IMR-90 (cell line): ENCODE results near the gene CTIF. TPM values are rescaled to one million over a fixed set of nuclear protein-coding genes. Genes with fewer than 3 reads are reported as not detected.

Experiments
- ATAC-seq: fragments of 200-7000 bp; cut with Tn5 transposase; 2 replicates; pipeline ENCODE4 v1.9.1; 2020; ENCODE audit warnings: low read depth, mild to moderate bottlenecking, moderate library complexity
- BruUV-seq: library from RNA; stranded (reverse); fragments of 400-500 nt; replicated peaks from 2 replicates; lab custom pipeline; 2021; lab: Mats Ljungman, UMichigan
- CTCF ChIA-PET: fragments of 300-600 bp; formaldehyde crosslinking; extraction: SDS; loops from one replicate; lab custom pipeline; 2021; ENCODE audit warnings: antibody characterized with exemption; lab: Yijun Ruan, JAX
- POLR2A ChIA-PET: fragments of 300-600 bp; sonication (Branson Sonifier 250); formaldehyde crosslinking; loops from one replicate; lab custom pipeline; 2022; ENCODE audit warnings: antibody characterized with exemption; ENCODE audit not compliant: unreplicated experiment; lab: Charles Lee
- DNase-seq: peaks from one replicate; pipeline ENCODE4 v3.0.0; 2013
- H2AFZ ChIP-seq: replicated peaks from 2 replicates; pipeline ENCODE3; 2013; ENCODE audit warnings: low read length, mild to moderate bottlenecking; ENCODE audit not compliant: poor library complexity
- H2AK5ac ChIP-seq: 2 replicates; pipeline ENCODE4 v1.6.1; 2013; ENCODE audit warnings: low read depth, low read length, inconsistent platforms
- H2AK9ac ChIP-seq: replicated peaks from 2 replicates; pipeline ENCODE3; 2013; ENCODE audit warnings: mild to moderate bottlenecking, low read depth, low read length, moderate library complexity; ENCODE audit not compliant: poor library complexity
- H2BK120ac ChIP-seq: 2 replicates; pipeline ENCODE4 v1.6.1; 2013; ENCODE audit warnings: low read depth, low read length, inconsistent platforms
- H2BK15ac ChIP-seq: 3 replicates; pipeline ENCODE4 v1.6.1; 2013; ENCODE audit warnings: low read depth, low read length, inconsistent platforms
- H2BK20ac ChIP-seq: 2 replicates; pipeline ENCODE4 v1.6.1; 2013; ENCODE audit warnings: low read depth, mild to moderate bottlenecking, inconsistent platforms, low read length, moderate library complexity
- H2BK5ac ChIP-seq: 2 replicates; pipeline ENCODE4 v1.6.1; 2013; ENCODE audit warnings: mild to moderate bottlenecking, low read depth, low read length, inconsistent platforms; ENCODE audit not compliant: poor library complexity, severe bottlenecking
- H3K14ac ChIP-seq: replicated peaks from 2 replicates; pipeline ENCODE4 v1.6.1; 2013; ENCODE audit warnings: low read depth, low read length, inconsistent platforms
- H3K18ac ChIP-seq: 2 replicates; pipeline ENCODE4 v1.6.1; 2013; ENCODE audit warnings: low read depth, low read length, control low read depth
- H3K23ac ChIP-seq: 2 replicates; pipeline ENCODE4 v1.6.1; 2013; ENCODE audit warnings: low read depth, low read length, inconsistent platforms
- H3K27ac ChIP-seq: 2 replicates; pipeline ENCODE4 v1.5.1; 2013; ENCODE audit warnings: mild to moderate bottlenecking, control low read depth, low read length; ENCODE audit not compliant: insufficient read depth
- H3K27me3 ChIP-seq: 2 replicates; pipeline ENCODE4 v1.6.1; 2013; ENCODE audit warnings: low read length; ENCODE audit not compliant: control insufficient read depth, insufficient read depth
- H3K36me3 ChIP-seq: 2 replicates; pipeline ENCODE4 v1.6.1; 2013; ENCODE audit warnings: low read length, mixed read lengths; ENCODE audit not compliant: control insufficient read depth, insufficient read depth
- H3K4ac ChIP-seq: 2 replicates; pipeline ENCODE4 v1.6.1; 2013; ENCODE audit warnings: low read depth, low read length, inconsistent platforms
- H3K4me1 ChIP-seq: 2 replicates; pipeline ENCODE4 v1.6.1; 2013; ENCODE audit warnings: low read length, mixed read lengths; ENCODE audit not compliant: control insufficient read depth, insufficient read depth
- H3K4me2 ChIP-seq: 2 replicates; pipeline ENCODE4 v1.6.1; 2013; ENCODE audit warnings: low read depth, mild to moderate bottlenecking, control low read depth, low read length, moderate library complexity
- H3K4me3 ChIP-seq: 2 replicates; pipeline ENCODE4 v1.5.1; 2013; ENCODE audit warnings: low read depth, mild to moderate bottlenecking, control low read depth, low read length, moderate library complexity; ENCODE audit not compliant: insufficient read depth
- H3K56ac ChIP-seq: 2 replicates; pipeline ENCODE4 v1.6.1; 2013; ENCODE audit warnings: low read length, inconsistent platforms; ENCODE audit not compliant: insufficient read depth; ENCODE audit errors: extremely low read depth
- H3K79me1 ChIP-seq, 2 experiments: 2 replicates each; pipeline ENCODE4 v1.6.1; 2013; ENCODE audit warnings: low read length in 2 of 2, inconsistent platforms in 1 of 2, low read depth in 1 of 2
- H3K9ac ChIP-seq: 2 replicates; pipeline ENCODE4 v1.6.1; 2013; ENCODE audit warnings: low read depth, low read length, control low read depth
- H3K9me1 ChIP-seq: 2 replicates; pipeline ENCODE4 v1.6.1; 2013; ENCODE audit warnings: low read length, inconsistent platforms; ENCODE audit not compliant: insufficient read depth
- H3K9me3 ChIP-seq: 2 replicates; pipeline ENCODE4 v1.6.1; 2013; ENCODE audit warnings: low read length; ENCODE audit not compliant: control insufficient read depth, insufficient read depth
- H4K20me1 ChIP-seq: 2 replicates; pipeline ENCODE4 v1.6.1; 2013; ENCODE audit warnings: low read length, inconsistent platforms; ENCODE audit not compliant: insufficient read depth
- H4K5ac ChIP-seq: 2 replicates; pipeline ENCODE4 v1.6.1; 2013; ENCODE audit warnings: mild to moderate bottlenecking, low read depth, low read length, control low read depth
- H4K8ac ChIP-seq, 2 experiments: 2 replicates each; pipeline ENCODE4 v1.6.1; 2013; ENCODE audit warnings: low read depth in 2 of 2, low read length in 2 of 2, control low read depth in 1 of 2, inconsistent platforms in 1 of 2
- H4K91ac ChIP-seq: 2 replicates; pipeline ENCODE4 v1.6.1; 2013; ENCODE audit warnings: low read depth, low read length, inconsistent platforms; ENCODE audit not compliant: insufficient read depth
- CHD1 ChIP-seq: IDR thresholded peaks from 2 replicates; pipeline ENCODE4 v1.6.1; 2012; ENCODE audit warnings: low read depth, low read length, improper control_type of control experiment
- CTCF ChIP-seq: conservative IDR thresholded peaks from 2 replicates; pipeline ENCODE4 v1.5.1; 2012; ENCODE audit warnings: mild to moderate bottlenecking, low read depth, low read length, improper control_type of control experiment
- ELK1 ChIP-seq: fragments of 150-350 bp; IDR thresholded peaks from 2 replicates; pipeline ENCODE4 v1.6.1; 2016; ENCODE audit warnings: low read depth, mild to moderate bottlenecking, low read length, moderate library complexity, borderline replicate concordance
- FOS ChIP-seq: fragments of 150-350 bp; IDR thresholded peaks from 2 replicates; pipeline ENCODE4 v1.6.1; 2016; ENCODE audit warnings: low read depth, low read length
- MAZ ChIP-seq: IDR thresholded peaks from 2 replicates; pipeline ENCODE4 v1.6.1; 2012; ENCODE audit warnings: low read depth, mild to moderate bottlenecking, low read length, improper control_type of control experiment, moderate library complexity, borderline replicate concordance
- MXI1 ChIP-seq: IDR thresholded peaks from 2 replicates; pipeline ENCODE4 v1.6.1; 2012; ENCODE audit warnings: low read depth, mild to moderate bottlenecking, low read length, moderate library complexity, borderline replicate concordance
- NFE2L2 ChIP-seq: fragments of 150-350 bp; IDR thresholded peaks from 2 replicates; pipeline ENCODE4 v1.6.1; 2016; ENCODE audit warnings: low read depth, mild to moderate bottlenecking, low read length
- POLR2A ChIP-seq: IDR thresholded peaks from 2 replicates; pipeline ENCODE4 v1.6.1; 2012; ENCODE audit warnings: mild to moderate bottlenecking, low read depth, low read length
- RAD21 ChIP-seq: IDR thresholded peaks from 2 replicates; pipeline ENCODE4 v1.6.1; 2012; ENCODE audit warnings: low read length, improper control_type of control experiment
- RCOR1 ChIP-seq: IDR thresholded peaks from 2 replicates; pipeline ENCODE4 v1.6.1; 2012; ENCODE audit warnings: mild to moderate bottlenecking, low read length, improper control_type of control experiment; ENCODE audit not compliant: insufficient replicate concordance
- SMC3 ChIP-seq: fragments of 150-350 bp; IDR thresholded peaks from 2 replicates; pipeline ENCODE4 v1.6.1; 2016; ENCODE audit warnings: low read depth, mild to moderate bottlenecking, antibody characterized with exemption, low read length, moderate library complexity
- WGBS, 2 experiments: methylation state at CpG; one replicate each; pipeline versions ENCODE4 v1.1.5 to v1.1.7; 2013; ENCODE audit warnings: missing lambda C conversion rate in 2 of 2; ENCODE audit not compliant: insufficient read length in 1 of 2; ENCODE audit errors: extremely low coverage in 2 of 2; 5-methylcytosine and 5-hydroxymethylcytosine counted together
- dilution Hi-C: fragments of 300-500 bp; cut with HindIII; formaldehyde crosslinking; loops from one replicate; pipeline ENCODE4 v1.14.3; 2018; ENCODE audit warnings: low sequenced_read_pairs; ENCODE audit not compliant: unreplicated experiment
- in situ Hi-C: fragments of 300-500 bp; cut with MboI; formaldehyde crosslinking; loops from 3 replicates; pipeline ENCODE4 v1.14.3; 2019; ENCODE audit warnings: low sequenced_read_pairs, inconsistent platforms, mixed read lengths
- intact Hi-C: fragments of 100-400 bp; cut with micrococcal nuclease; formaldehyde crosslinking; loops from 2 replicates; pipeline ENCODE4 v1.10.0; 2022
- polyA plus RNA-seq, 3 experiments: library from polyadenylated mRNA; depleted of rRNA; stranded (reverse); fragments of >200 nt; gene quantifications; 2 replicates each; pipeline ENCODE4 v1.2.3, GENCODE V29; 2012; ENCODE audit warnings: low replicate concordance in 1 of 3
- total RNA-seq: library from RNA; depleted of rRNA; stranded (reverse); fragments of >200 nt; gene quantifications from 2 replicates; pipeline ENCODE4 v1.2.3, GENCODE V29; 2012

The CTIF gene
- total and polyA plus RNA-seq, 2 of the 4 experiments (the other 2 are of a cell fraction): 25.1 to 57.0 TPM

GRCh38 chr18:48854780-48855179 lies 315.9 kb downstream of the CTIF start:
- WGBS, 2 experiments: 80% methylated on average over 1 of the region's 11 CpGs; no CpG with 5 or more reads in 1 of the 2 experiments
- dilution Hi-C loops: no loop called here
- DNase-seq: peak; percentile 46

More at GRCh38 chr18:48854780-48855179, 315.9 kb downstream of the CTIF start:
- Histone ChIP-seq H2BK20ac (no peak overlapping the region), H3K56ac (no peak overlapping the region), H3K27ac (no peak overlapping the region), H4K91ac (no peak overlapping the region), H2BK15ac (no peak overlapping the region), H3K18ac (no peak overlapping the region), H3K9me3 (no peaks in the 10 kb centered on the region), H2AK5ac (no peak overlapping the region), H3K4me2 (no peak overlapping the region), H4K5ac (no peak overlapping the region), H3K4me1 (peaks cover 7% of the 10 kb centered on the region; the same call in 1 of the 2 replicates), H3K4me3 (no peak overlapping the region), H3K4ac (no peak overlapping the region), H3K9me1 (peaks cover 18% of the 10 kb centered on the region), H3K14ac (no peak overlapping the region), H3K36me3 (peaks cover 34% of the 10 kb centered on the region), H3K9ac (no peak overlapping the region), H2BK5ac (no peak overlapping the region), H3K79me1 (peaks cover 27 to 80% of the 10 kb centered on the region in 2 experiments; a peak in 3 of 4 replicates), H4K8ac (no peak overlapping the region), H2BK120ac (no peak overlapping the region), H3K27me3 (no peaks in the 10 kb centered on the region), H2AFZ (no peak overlapping the region), H3K23ac (no peak overlapping the region), H4K20me1 (peaks cover 14% of the 10 kb centered on the region), H2AK9ac (no peak overlapping the region)
- CTCF ChIA-PET: no interaction called here
- TF ChIP-seq CTCF: no peak
- no peak for TF ChIP-seq NFE2L2
- no peak for TF ChIP-seq RAD21
- TF ChIP-seq MAZ: no peak
- no peak for TF ChIP-seq MXI1
- TF ChIP-seq CHD1: no peak
- TF ChIP-seq SMC3: no peak
- TF ChIP-seq FOS: no peak
- TF ChIP-seq ELK1: no peak
- TF ChIP-seq RCOR1: no peak
- TF ChIP-seq POLR2A: no peak
- in situ Hi-C loops: no loop called here
- no TSS peak for BruUV-seq
- intact Hi-C loops: no loop called here
- ATAC-seq: no peak
- POLR2A ChIA-PET: no interaction called here
